Activated CD8-positive, alpha-beta memory T cell treated with anti-CD3 and anti-CD28 coated beads, Interleukin-2, amount 50 U/mL, for 1 hour (primary cell): Measurements from ENCODE around the gene DCTN2.
A peak's percentile ranks its signal among the peaks of the same experiment; 100 is the strongest.
"Not testable (repeated sequence)": the region's sequence is repeated elsewhere in the genome, so short reads cannot be mapped to it uniquely, and the experiment has no call there.

Experiments
- DNase-seq: peaks from one replicate; pipeline ENCODE4 v3.0.0-alpha.2; 2020; ENCODE audit errors: extremely low read depth

DCTN2 gene

DNA sequence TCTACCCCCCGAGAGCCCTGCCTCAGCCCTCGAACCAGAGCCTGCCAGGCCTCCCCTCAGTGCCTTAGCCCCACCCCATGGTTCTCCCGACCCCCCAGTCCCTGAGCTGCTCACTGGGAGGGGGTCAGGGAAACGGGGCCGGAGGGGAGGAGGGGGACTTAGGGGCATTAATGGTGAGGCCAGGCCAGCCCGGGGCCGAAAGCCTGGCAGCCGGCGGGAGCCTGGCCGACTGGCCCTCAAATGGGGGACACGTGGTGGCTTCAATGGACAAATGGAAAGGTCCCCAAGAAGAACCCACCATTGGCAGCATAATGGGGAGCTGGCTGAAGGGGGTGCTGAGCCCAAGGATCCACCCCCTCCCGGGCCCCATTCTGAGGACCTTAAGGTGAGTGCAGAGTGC, 18.8 kb downstream of the DCTN2 start:
- no peak for DNase-seq

GRCh38 chr12:57527184-57527583, 19.8 kb downstream of the DCTN2 start:
- DNase-seq: no peak

- no peak for DNase-seq
Measured at GRCh38 chr12:57526477-57527126, 20.4 kb downstream of the DCTN2 start.

GRCh38 chr12:57525615-57526383, 21.2 kb downstream of the DCTN2 start:
- DNase-seq: no peak

- DNase-seq: no peak
Measured at GRCh38 chr12:57524814-57525614, 22.0 kb downstream of the DCTN2 start.

GRCh38 chr12:57523706-57524614, 23.0 kb downstream of the DCTN2 start:
- DNase-seq: no peak

- DNase-seq: no peak
Measured at GRCh38 chr12:57522887-57523705, 23.9 kb downstream of the DCTN2 start.

GRCh38 chr12:57522011-57522886, 24.7 kb downstream of the DCTN2 start, which contains the start of gene MBD6:
Gene MBD6, plus strand, starts transcription at chr12:57522824. Its CDS starts 1,480 bp downstream, at chr12:57524304.
- DNase-seq: peak; percentile 56

DNA sequence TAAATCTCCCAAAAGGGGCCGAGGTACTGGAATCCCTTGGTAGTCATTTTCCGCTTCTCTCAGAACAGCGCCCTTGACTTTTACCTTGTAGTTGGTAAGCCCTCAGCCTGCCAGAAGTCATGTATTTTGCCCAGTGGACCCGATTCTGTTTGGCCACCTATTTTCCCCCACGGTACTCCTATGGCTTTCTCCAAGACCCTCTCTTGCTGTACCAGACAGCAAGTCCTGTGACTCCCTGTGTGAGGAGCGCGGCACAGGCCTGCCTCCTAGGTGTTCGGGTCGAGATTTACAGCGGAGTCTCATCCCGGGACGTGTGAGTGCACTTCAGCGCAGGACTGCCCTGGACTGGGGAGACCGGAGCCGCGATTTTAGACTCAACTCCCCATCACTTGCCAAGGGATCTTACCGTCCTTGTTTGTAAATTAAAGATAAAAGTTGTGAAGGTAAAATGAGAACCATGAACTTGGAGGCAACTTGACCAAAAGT, 25.4 kb downstream of the DCTN2 start:
- DNase-seq: no peak

- DNase-seq: peak; percentile 99
Measured at GRCh38 chr12:57520053-57520818, 26.8 kb downstream of the DCTN2 start, which contains the start of gene DDIT3. Gene DDIT3, minus strand, starts transcription at chr12:57520514. Its CDS starts 3,108 bp downstream, at chr12:57517406.

DNA sequence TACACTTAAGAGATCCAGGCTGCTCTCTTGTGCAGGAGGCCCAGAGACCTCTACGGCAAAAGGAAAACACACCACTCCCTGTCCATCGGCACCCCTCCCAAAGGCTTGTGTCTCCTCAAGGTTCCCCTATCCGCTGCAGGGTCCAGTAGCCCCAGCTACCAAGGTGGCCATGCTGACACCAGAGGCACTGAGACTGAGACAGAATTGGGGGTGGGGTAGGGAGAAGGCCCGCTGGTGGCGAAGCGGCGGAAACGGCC, 27.3 kb downstream of the DCTN2 start:
- DNase-seq: no peak

- no peak for DNase-seq
Measured at GRCh38 chr12:57518920-57519795, 27.8 kb downstream of the DCTN2 start.

DNA sequence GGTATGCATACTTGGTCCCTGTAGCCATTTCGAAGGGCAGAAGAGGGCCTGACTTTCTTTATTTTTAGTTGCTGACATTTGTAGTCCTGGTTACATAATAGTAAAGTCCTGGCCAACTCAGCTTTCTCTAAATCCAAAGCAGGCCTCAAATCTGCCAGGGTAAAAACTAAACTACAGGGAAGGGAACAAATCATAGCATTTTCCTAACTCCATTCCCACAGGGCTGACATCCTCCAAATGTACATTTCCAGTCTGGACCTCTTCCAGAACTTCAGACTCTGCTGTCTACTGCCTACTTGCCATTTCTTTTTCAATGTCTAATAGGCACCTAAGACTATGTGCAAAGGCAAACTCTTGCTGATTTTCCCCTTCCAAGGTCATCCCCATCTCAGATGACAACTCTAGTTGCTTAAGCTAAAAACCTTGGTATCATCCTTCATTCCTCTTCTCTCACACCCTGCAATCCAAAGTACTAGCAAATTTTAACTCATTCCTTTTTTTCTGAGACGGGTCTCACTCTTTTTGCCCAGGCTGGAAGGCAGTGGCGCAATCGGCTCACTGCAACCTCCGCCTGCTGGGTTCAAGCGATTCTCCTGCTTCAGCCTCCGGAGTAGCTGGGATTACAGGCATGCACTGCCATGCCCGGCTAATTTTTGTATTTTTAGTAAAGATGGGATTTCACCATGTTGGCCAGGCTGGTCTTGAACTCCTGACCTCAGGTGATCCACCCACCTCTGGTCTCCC, 28.6 kb downstream of the DCTN2 start:
- no peak for DNase-seq

DNA sequence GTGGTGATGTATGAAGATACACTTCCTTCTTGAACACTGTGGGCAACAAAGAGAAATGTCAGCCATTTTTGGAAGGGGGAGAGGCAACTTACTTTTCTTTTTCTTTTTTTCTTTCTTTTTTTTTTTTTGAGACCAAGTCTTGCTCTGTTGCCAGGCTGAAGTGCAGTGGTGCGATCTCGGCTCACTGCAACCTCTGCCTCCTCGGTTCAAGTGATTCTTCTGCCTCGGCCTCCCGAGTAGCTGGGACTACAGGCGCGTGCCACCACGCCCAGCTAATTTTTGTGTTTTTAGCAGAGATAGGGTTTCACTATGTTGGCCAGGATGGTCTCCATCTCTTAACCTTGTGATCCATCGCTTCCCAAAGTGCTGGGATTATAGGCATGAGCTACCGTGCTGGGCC, 29.3 kb downstream of the DCTN2 start:
- not testable (repeated sequence) for DNase-seq

- no peak for DNase-seq
Measured at GRCh38 chr12:57517187-57517586, 29.8 kb downstream of the DCTN2 start.

GRCh38 chr12:57516617-57517153, 30.3 kb downstream of the DCTN2 start:
- no peak for DNase-seq
